ENCODE measurements around the gene HNF1B.
"Not testable (repeated sequence)": the region's sequence is repeated elsewhere in the genome, so short reads cannot be mapped to it uniquely, and the experiment has no call there.

HNF1B gene
- 0 to 0.13 reads per million in 2 donors for total RNA-seq

GRCh38 chr17:37744961-37745800 is at the start of gene HNF1B:
HNF1B (minus strand) TSS chr17:37745059; CDS start chr17:37744884, 175 bp downstream.
- no peak for DNase-seq

- DNase-seq = no peak
Observed at GRCh38 chr17:37792787-37793186, 47.9 kb upstream of the HNF1B start.

GRCh38 chr17:37791447-37792399 is 46.9 kb upstream of the HNF1B start:
- DNase-seq = peak in 3 of 5 experiments; percentile 8 to 74 (median 26)

- DNase-seq = no peak
Observed at GRCh38 chr17:37789771-37790541, 45.1 kb upstream of the HNF1B start.

- DNase-seq = no peak
Observed at GRCh38 chr17:37789021-37789565, 44.2 kb upstream of the HNF1B start.

- no peak for DNase-seq
Observed at GRCh38 chr17:37788526-37788925, 43.7 kb upstream of the HNF1B start.

- no peak for DNase-seq
Observed at GRCh38 chr17:37787055-37787757, 42.3 kb upstream of the HNF1B start.

- DNase-seq = no peak
Observed at GRCh38 chr17:37786481-37786880, 41.6 kb upstream of the HNF1B start.

GRCh38 chr17:37782460-37782859 is 37.6 kb upstream of the HNF1B start:
- DNase-seq = not testable (repeated sequence)

- no peak for DNase-seq
Observed at GRCh38 chr17:37781451-37781850, 36.6 kb upstream of the HNF1B start.

- no peak for DNase-seq
Observed at GRCh38 chr17:37779554-37779953, 34.7 kb upstream of the HNF1B start.

- peak in 1 of 5 experiments; percentile 75 for DNase-seq
Observed at GRCh38 chr17:37774504-37774903, 29.6 kb upstream of the HNF1B start.

GRCh38 chr17:37772982-37773381 is 28.1 kb upstream of the HNF1B start:
- DNase-seq = no peak

- peak in 1 of 5 experiments; percentile 24 for DNase-seq
Observed at GRCh38 chr17:37770631-37771518, 26.0 kb upstream of the HNF1B start.

GRCh38 chr17:37769050-37769449 is 24.2 kb upstream of the HNF1B start:
- DNase-seq = no peak

GRCh38 chr17:37768438-37768837 is 23.6 kb upstream of the HNF1B start:
- no peak for DNase-seq

- DNase-seq = no peak
Observed at GRCh38 chr17:37766971-37767370, 22.1 kb upstream of the HNF1B start.

GRCh38 chr17:37764383-37764782 is 19.5 kb upstream of the HNF1B start:
- no peak for DNase-seq

- DNase-seq = no peak
Observed at GRCh38 chr17:37762666-37763065, 17.8 kb upstream of the HNF1B start.

GRCh38 chr17:37761961-37762360 is 17.1 kb upstream of the HNF1B start:
- no peak for DNase-seq

GRCh38 chr17:37761059-37761458 is 16.2 kb upstream of the HNF1B start:
- no peak for DNase-seq
